A549 (cell line): Measurements from ENCODE around the gene USH1G. TPM values are rescaled to one million over a fixed set of nuclear protein-coding genes. Genes with fewer than 3 reads are reported as not detected.

Experiments used
- ATAC-seq, 2 experiments: fragments of 200-7000 bp in 1 of 2; fragments of >200 bp in 1 of 2; cut with Nextera tagmentation in 1 of 2; cut with Tn5 transposase in 1 of 2; 3 replicates each; pipeline versions ENCODE4 v1.8.0 to v1.9.1; 2018 to 2020; ENCODE audit warnings: mild to moderate bottlenecking in 1 of 2, moderate library complexity in 1 of 2
- CTCF ChIA-PET: fragments of 300-600 bp; sonication (Branson Sonifier 250); formaldehyde crosslinking; extraction: SDS; loops from one replicate; lab custom pipeline; 2021; ENCODE audit warnings: antibody characterized with exemption, inconsistent platforms; lab: Yijun Ruan, JAX
- POLR2A ChIA-PET: fragments of 350-600 bp; formaldehyde crosslinking; extraction: SDS; loops from one replicate; lab custom pipeline; 2021; ENCODE audit warnings: antibody characterized with exemption, inconsistent platforms; lab: Yijun Ruan, JAX
- DNase-seq, 2 experiments: peaks; one replicate each; pipeline versions ENCODE4 v3.0.0 to v3.0.0-alpha.2; 2011 to 2016; ENCODE audit warnings: low read depth in 1 of 2, low spot score in 1 of 2
- FAIRE-seq: peaks from 2 replicates; lab custom pipeline; 2011; peaks lifted over from hg19 to GRCh38; lab: Jason Lieb, UNC
- H3K27ac ChIP-seq, 2 experiments: fragments of >200 bp; sonication (Bioruptor Twin); formaldehyde crosslinking; 3 replicates each; pipeline ENCODE4 v1.5.1; 2016 to 2017
- H3K4me1 ChIP-seq: fragments of >200 bp; sonication (Bioruptor Twin); formaldehyde crosslinking; 3 replicates; pipeline ENCODE4 v1.6.1; 2016
- H3K4me2 ChIP-seq: fragments of >200 bp; sonication (Bioruptor Twin); formaldehyde crosslinking; 3 replicates; pipeline ENCODE4 v1.6.1; 2016
- H3K4me3 ChIP-seq: fragments of >200 bp; sonication (Bioruptor Twin); formaldehyde crosslinking; 3 replicates; pipeline ENCODE4 v1.5.1; 2016
- H3K9me3 ChIP-seq: fragments of >200 bp; sonication (Bioruptor Twin); formaldehyde crosslinking; 3 replicates; pipeline ENCODE4 v1.6.1; 2016
- BHLHE40 ChIP-seq: IDR thresholded peaks from 2 replicates; pipeline ENCODE4 v1.6.1; 2012; ENCODE audit warnings: low read depth, low read length, inconsistent platforms
- CBX2 ChIP-seq: fragments of 200-600 bp; sonication (generic); IDR thresholded peaks from 2 replicates; pipeline ENCODE4 v1.6.1; 2016; ENCODE audit warnings: low read depth, mild to moderate bottlenecking, borderline replicate concordance
- CEBPB ChIP-seq, 2 experiments: fragments of >200 bp in 1 of 2; sonication (Bioruptor Twin) in 1 of 2; formaldehyde crosslinking in 1 of 2; IDR thresholded peaks; 2 replicates each; pipeline ENCODE4 v1.6.1; 2012 to 2016
- CHD2 ChIP-seq: fragments of 150-350 bp; IDR thresholded peaks from 2 replicates; pipeline ENCODE4 v1.6.1; 2014; ENCODE audit warnings: low read length; ENCODE audit not compliant: partially characterized antibody
- EHF ChIP-seq: fragments of 250-450 bp; sonication (Bioruptor Pico); IDR thresholded peaks from 2 replicates; pipeline ENCODE4 v1.5.0; 2020; ENCODE audit warnings: mild to moderate bottlenecking
- EHMT2 ChIP-seq: fragments of 200-600 bp; sonication (generic); IDR thresholded peaks from 2 replicates; pipeline ENCODE4 v1.6.1; 2016; ENCODE audit warnings: antibody characterized with exemption, low read depth, mild to moderate bottlenecking, moderate library complexity
- EP300 ChIP-seq, 2 experiments: fragments of >200 bp; sonication (Bioruptor Twin); formaldehyde crosslinking; IDR thresholded peaks; 2 replicates in 1 of 2; 3 replicates in 1 of 2; pipeline ENCODE4 v1.6.1; 2016 to 2017
- FOSB ChIP-seq: fragments of 250-450 bp; sonication (Bioruptor Pico); IDR thresholded peaks from 2 replicates; pipeline ENCODE4 v1.5.0; 2020; ENCODE audit warnings: mild to moderate bottlenecking, moderate library complexity
- FOSL2 ChIP-seq, 2 experiments: fragments of 450-650 bp in 1 of 2; fragments of >200 bp in 1 of 2; sonication (Bioruptor Twin) in 1 of 2; formaldehyde crosslinking; IDR thresholded peaks; 2 replicates each; pipeline versions ENCODE4 v1.5.0 to v1.6.1; 2016 to 2020; ENCODE audit warnings: mild to moderate bottlenecking in 1 of 2, moderate library complexity in 1 of 2
- FOXS1 ChIP-seq: fragments of 250-450 bp; sonication (Bioruptor Pico); IDR thresholded peaks from 2 replicates; pipeline ENCODE4 v1.5.0; 2020; ENCODE audit warnings: mild to moderate bottlenecking, moderate library complexity
- HDAC2 ChIP-seq: fragments of 200-600 bp; sonication (generic); IDR thresholded peaks from 2 replicates; pipeline ENCODE4 v1.6.1; 2016
- HEYL ChIP-seq: fragments of 250-450 bp; sonication (Bioruptor Pico); IDR thresholded peaks from 2 replicates; pipeline ENCODE4 v1.8.0; 2021; ENCODE audit warnings: mild to moderate bottlenecking, moderate library complexity
- HOXA7 ChIP-seq: fragments of 250-450 bp; sonication (Bioruptor Pico); IDR thresholded peaks from 2 replicates; pipeline ENCODE4 v1.5.0; 2020; ENCODE audit warnings: mild to moderate bottlenecking, moderate library complexity
- HOXB13 ChIP-seq: fragments of 250-450 bp; sonication (Bioruptor Pico); IDR thresholded peaks from 2 replicates; pipeline ENCODE4 v1.5.0; 2020; ENCODE audit warnings: low read depth, mild to moderate bottlenecking, moderate library complexity
- JUN ChIP-seq, 2 experiments: fragments of >200 bp; sonication (Bioruptor Twin); formaldehyde crosslinking; IDR thresholded peaks; 2 replicates in 1 of 2; 3 replicates in 1 of 2; pipeline ENCODE4 v1.6.1; 2016 to 2017
- KDM1A ChIP-seq: fragments of 200-600 bp; sonication (generic); IDR thresholded peaks from 2 replicates; pipeline ENCODE4 v1.6.1; 2016; ENCODE audit warnings: low read depth, mild to moderate bottlenecking
- KDM5A ChIP-seq: fragments of 200-600 bp; sonication (generic); IDR thresholded peaks from 2 replicates; pipeline ENCODE4 v1.6.1; 2016; ENCODE audit warnings: antibody characterized with exemption, mild to moderate bottlenecking
- MAZ ChIP-seq: fragments of 150-350 bp; IDR thresholded peaks from 2 replicates; pipeline ENCODE4 v1.6.1; 2014; ENCODE audit warnings: antibody characterized with exemption, low read depth, low read length, borderline replicate concordance
- MYC ChIP-seq: IDR thresholded peaks from 2 replicates; pipeline ENCODE4 v1.6.1; 2012; ENCODE audit warnings: mild to moderate bottlenecking, inconsistent platforms, low read length, improper control_type of control experiment, borderline replicate concordance
- PHF8 ChIP-seq: fragments of 200-600 bp; sonication (generic); IDR thresholded peaks from 2 replicates; pipeline ENCODE4 v1.6.1; 2016; ENCODE audit warnings: low read depth, mild to moderate bottlenecking, antibody characterized with exemption, moderate library complexity, borderline replicate concordance
- POLR2AphosphoS2 ChIP-seq: conservative IDR thresholded peaks from 2 replicates; pipeline ENCODE4 v1.6.1; 2012; ENCODE audit warnings: low read length, improper control_type of control experiment, inconsistent platforms
- RAD21 ChIP-seq, 2 experiments: fragments of >200 bp in 1 of 2; sonication (Bioruptor Twin) in 1 of 2; formaldehyde crosslinking in 1 of 2; IDR thresholded peaks in 1 of 2; conservative IDR thresholded peaks in 1 of 2; 2 replicates in 1 of 2; 3 replicates in 1 of 2; pipeline ENCODE4 v1.6.1; 2012 to 2018; ENCODE audit warnings: inconsistent platforms in 1 of 2
- RARB ChIP-seq: fragments of 250-450 bp; sonication (Bioruptor Pico); IDR thresholded peaks from 2 replicates; pipeline ENCODE4 v1.8.0; 2021; ENCODE audit warnings: mild to moderate bottlenecking, moderate library complexity
- RCOR1 ChIP-seq: fragments of 150-350 bp; IDR thresholded peaks from 2 replicates; pipeline ENCODE4 v1.6.1; 2014; ENCODE audit warnings: antibody characterized with exemption, low read length, low read depth
- SMC3 ChIP-seq: fragments of >200 bp; sonication (Bioruptor Twin); formaldehyde crosslinking; IDR thresholded peaks from 3 replicates; pipeline ENCODE4 v1.6.1; 2018; ENCODE audit warnings: inconsistent platforms
- SREBF2 ChIP-seq: fragments of 450-650 bp; IDR thresholded peaks from 2 replicates; pipeline ENCODE4 v1.6.1; 2014; ENCODE audit warnings: mild to moderate bottlenecking, moderate library complexity
- TFCP2L1 ChIP-seq: fragments of 250-450 bp; sonication (Bioruptor Pico); IDR thresholded peaks from 2 replicates; pipeline ENCODE4 v1.5.0; 2021; ENCODE audit warnings: mild to moderate bottlenecking
- TP53 ChIP-seq: fragments of 250-450 bp; sonication (Bioruptor Pico); IDR thresholded peaks from 2 replicates; pipeline ENCODE4 v1.5.0; 2021; ENCODE audit warnings: mild to moderate bottlenecking, moderate library complexity
- ZFP36 ChIP-seq: fragments of 450-650 bp; IDR thresholded peaks from 2 replicates; pipeline ENCODE4 v1.6.1; 2014; ENCODE audit warnings: borderline replicate concordance; ENCODE audit not compliant: partially characterized antibody
- WGBS: methylation state at CpG from one replicate; pipeline ENCODE4 v1.1.6; 2017; ENCODE audit errors: missing lambda C conversion rate; 5-methylcytosine and 5-hydroxymethylcytosine counted together
- polyA plus RNA-seq, 4 experiments: library from polyadenylated mRNA; depleted of rRNA in 3 of 4; stranded (reverse); fragments of >200 nt; fragmentation: RNase III in 1 of 4; extraction: RNeasy Plus Mini Kit Qiagen cat#74134 plus additional on column Dnase treatment in 1 of 4; gene quantifications; 2 replicates in 3 of 4; 3 replicates in 1 of 4; pipeline ENCODE4 v1.2.3, GENCODE V29; 2011 to 2017
- TF ChIP-seq, protein P1 (sequence below): fragments of 250-450 bp; sonication (Bioruptor Pico); IDR thresholded peaks from 2 replicates; pipeline ENCODE4 v1.5.0; 2020; ENCODE audit warnings: low read depth, mild to moderate bottlenecking, moderate library complexity
- TF ChIP-seq, protein P2 (sequence below): fragments of 250-450 bp; sonication (Bioruptor Pico); IDR thresholded peaks from 2 replicates; pipeline ENCODE4 v1.5.0; 2021; ENCODE audit warnings: mild to moderate bottlenecking, moderate library complexity, borderline replicate concordance
- TF ChIP-seq, protein P3 (sequence below): fragments of >200 bp; sonication (Bioruptor Twin); formaldehyde crosslinking; IDR thresholded peaks from 3 replicates; pipeline ENCODE4 v1.6.1; 2016

USH1G gene
- polyA plus RNA-seq, 2 of the 4 experiments (the other 2 are of a cell fraction) = 0.09 to 0.12 TPM

DNA sequence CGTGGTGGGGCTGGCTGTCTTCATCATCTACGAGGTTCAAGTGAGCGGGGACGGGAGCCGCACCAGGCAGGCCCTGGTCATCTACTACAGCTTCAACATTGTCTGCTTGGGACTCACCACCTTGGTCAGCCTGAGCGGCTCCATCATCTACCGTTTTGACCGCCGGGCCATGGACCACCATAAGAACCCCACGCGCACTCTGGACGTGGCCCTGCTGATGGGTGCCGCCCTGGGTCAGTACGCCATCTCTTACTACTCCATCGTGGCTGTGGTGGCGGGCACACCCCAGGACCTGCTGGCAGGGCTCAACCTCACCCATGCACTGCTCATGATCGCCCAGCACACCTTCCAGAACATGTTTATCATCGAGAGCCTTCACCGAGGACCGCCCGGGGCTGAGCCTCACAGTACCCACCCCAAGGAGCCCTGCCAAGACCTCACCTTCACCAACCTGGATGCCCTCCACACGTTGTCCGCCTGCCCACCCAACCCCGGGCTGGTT lies 7.5 kb upstream of the USH1G start:
- Histone ChIP-seq H3K9me3 (no peaks in the 10 kb centered on the region), H3K4me1 (peaks cover 12% of the 10 kb centered on the region; the same call in 2 of the 3 replicates), H3K4me3 (no peak overlapping the region), H3K27ac (peak overlapping the region in 1 of 2 experiments; percentile 24; a peak in 1 of 6 replicates), H3K4me2 (no peak overlapping the region)
- ATAC-seq (no peak), FAIRE-seq (no peak), DNase-seq (no peak)
- WGBS = 93% methylated on average over 24 of the region's 24 CpGs
- ChIA-PET POLR2A (no interaction called here), CTCF (interaction anchor here (1.0 to 42.0 kb wide), 4 partner anchors 8 to 82 kb away, joined by 3 to 1448 read pairs (median 46); partner anchors contain the start of genes HID1, MRPL58, OTOP2 and USH1G)
- no peak for TF ChIP-seq HOXA7
- TF ChIP-seq RAD21 (conservative IDR thresholded peaks at IDR 0.05 in 1 of 2, IDR thresholded peaks at IDR 0.05 in 1 of 2) = no peak
- TF ChIP-seq HOXB13 = no peak
- TF ChIP-seq EP300 (IDR thresholded peaks at IDR 0.05) = no peak
- no peak for TF ChIP-seq EHMT2
- TF ChIP-seq, protein P1, sequence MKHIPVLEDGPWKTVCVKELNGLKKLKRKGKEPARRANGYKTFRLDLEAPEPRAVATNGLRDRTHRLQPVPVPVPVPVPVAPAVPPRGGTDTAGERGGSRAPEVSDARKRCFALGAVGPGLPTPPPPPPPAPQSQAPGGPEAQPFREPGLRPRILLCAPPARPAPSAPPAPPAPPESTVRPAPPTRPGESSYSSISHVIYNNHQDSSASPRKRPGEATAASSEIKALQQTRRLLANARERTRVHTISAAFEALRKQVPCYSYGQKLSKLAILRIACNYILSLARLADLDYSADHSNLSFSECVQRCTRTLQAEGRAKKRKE = no peak
- no peak for TF ChIP-seq HEYL (CRISPR knock-in tag)
- TF ChIP-seq JUN (IDR thresholded peaks at IDR 0.05) = no peak
- TF ChIP-seq FOSB (CRISPR knock-in tag) = no peak
- no peak for TF ChIP-seq SMC3
- no peak for TF ChIP-seq MAZ
- TF ChIP-seq RCOR1 = no peak
- TF ChIP-seq CHD2 = no peak
- no peak for TF ChIP-seq RARB (CRISPR knock-in tag)
- no peak for TF ChIP-seq PHF8
- TF ChIP-seq TP53 = no peak
- no peak for TF ChIP-seq EHF

DNA sequence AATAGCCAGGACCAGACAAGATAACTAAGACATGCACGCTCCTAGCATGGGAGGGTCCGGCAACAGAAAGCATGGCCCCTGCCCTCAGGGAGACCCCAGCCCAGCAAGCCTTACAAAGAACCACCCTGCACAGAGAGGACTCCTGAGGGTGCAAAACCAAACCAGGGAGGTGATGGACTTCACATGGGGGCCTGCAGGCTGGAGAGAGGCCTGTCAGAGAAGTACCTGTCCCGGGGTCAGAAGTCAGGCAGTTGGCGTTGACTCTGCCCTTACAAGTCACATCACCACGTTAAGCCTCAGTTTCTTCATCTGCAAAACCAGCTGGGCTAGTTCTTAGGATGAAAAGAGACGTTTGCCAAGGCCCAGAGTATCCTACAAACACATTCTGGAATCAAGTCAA lies 5.7 kb upstream of the USH1G start:
- POLR2A ChIA-PET = no interaction called here
- CTCF ChIA-PET = interaction anchor here (0.5 to 42.0 kb wide), 6 partner anchors 7 to 342 kb away, joined by 3 to 1448 read pairs (median 5); partner anchors contain the start of genes HID1, MIF4GD, OTOP2 and USH1G

DNA sequence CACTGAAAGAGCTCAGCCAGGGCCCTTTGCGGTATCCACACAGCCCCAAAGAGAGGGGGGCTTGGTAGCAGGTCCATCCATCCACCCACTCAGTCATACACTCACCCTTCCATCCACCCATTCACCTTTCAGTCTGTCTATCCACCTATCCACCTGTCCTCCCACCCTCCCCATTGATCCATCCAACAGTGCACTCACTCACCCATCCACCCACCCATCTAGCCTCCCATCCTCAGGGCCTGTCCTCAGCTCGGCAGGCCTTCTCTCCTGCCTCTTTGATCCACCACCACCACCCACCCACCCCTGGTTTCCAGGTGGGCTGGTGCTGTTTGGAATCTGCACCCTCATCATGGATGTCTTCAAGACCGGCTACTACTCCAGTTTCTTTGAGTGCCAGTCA lies 2.2 kb upstream of the USH1G start:
- no peak overlapping the region for H3K4me2 ChIP-seq
- no peak overlapping the region for H3K4me3 ChIP-seq
- POLR2A ChIA-PET = interaction anchor here (1.4 kb wide), 1 partner anchor 52 kb away, joined by 5 read pairs; the partner anchor contains the start of gene FDXR
- DNase-seq = no peak
- 77% methylated on average over 3 of the region's 3 CpGs for WGBS
- no peak for ATAC-seq
- TF ChIP-seq SREBF2 (no peak), KDM1A (no peak), HOXB13 (no peak), BHLHE40 (no peak), HDAC2 (no peak), HOXA7 (no peak), MYC (no peak), TFCP2L1 (no peak), EP300 (IDR thresholded peaks at IDR 0.05) (no peak), RARB (CRISPR knock-in tag) (no peak), MAZ (no peak), ZFP36 (no peak), FOSB (CRISPR knock-in tag) (no peak), FOXS1 (CRISPR knock-in tag) (no peak)
- TF ChIP-seq, protein P2, sequence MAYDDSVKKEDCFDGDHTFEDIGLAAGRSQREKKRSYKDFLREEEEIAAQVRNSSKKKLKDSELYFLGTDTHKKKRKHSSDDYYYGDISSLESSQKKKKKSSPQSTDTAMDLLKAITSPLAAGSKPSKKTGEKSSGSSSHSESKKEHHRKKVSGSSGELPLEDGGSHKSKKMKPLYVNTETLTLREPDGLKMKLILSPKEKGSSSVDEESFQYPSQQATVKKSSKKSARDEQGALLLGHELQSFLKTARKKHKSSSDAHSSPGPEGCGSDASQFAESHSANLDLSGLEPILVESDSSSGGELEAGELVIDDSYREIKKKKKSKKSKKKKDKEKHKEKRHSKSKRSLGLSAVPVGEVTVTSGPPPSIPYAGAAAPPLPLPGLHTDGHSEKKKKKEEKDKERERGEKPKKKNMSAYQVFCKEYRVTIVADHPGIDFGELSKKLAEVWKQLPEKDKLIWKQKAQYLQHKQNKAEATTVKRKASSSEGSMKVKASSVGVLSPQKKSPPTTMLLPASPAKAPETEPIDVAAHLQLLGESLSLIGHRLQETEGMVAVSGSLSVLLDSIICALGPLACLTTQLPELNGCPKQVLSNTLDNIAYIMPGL (CRISPR knock-in tag) = no peak
- TF ChIP-seq, all 56 proteins: peak for 0
- CTCF ChIA-PET = interaction anchor here (0.9 to 42.0 kb wide), 11 partner anchors 7 to 276 kb away, joined by 3 to 1448 read pairs (median 8); partner anchors contain the start of genes HID1, MRPL58 and OTOP3
- Histone ChIP-seq H3K4me1 (peaks cover 24% of the 10 kb centered on the region; the same call in 2 of the 3 replicates), H3K27ac (no peak overlapping the region), H3K9me3 (no peaks in the 10 kb centered on the region)
- no peak for FAIRE-seq

More for the DNA sequence above, 5.7 kb upstream of the USH1G start:
- DNase-seq = no peak
- no peak for ATAC-seq
- H3K4me1 ChIP-seq = peaks cover 15% of the 10 kb centered on the region; the same call in 2 of the 3 replicates
- no peaks in the 10 kb centered on the region for H3K9me3 ChIP-seq
- no peak overlapping the region for H3K27ac ChIP-seq
- no peak overlapping the region for H3K4me3 ChIP-seq
- TF ChIP-seq CEBPB (IDR thresholded peaks at IDR 0.05) = no peak
- TF ChIP-seq, protein P3, sequence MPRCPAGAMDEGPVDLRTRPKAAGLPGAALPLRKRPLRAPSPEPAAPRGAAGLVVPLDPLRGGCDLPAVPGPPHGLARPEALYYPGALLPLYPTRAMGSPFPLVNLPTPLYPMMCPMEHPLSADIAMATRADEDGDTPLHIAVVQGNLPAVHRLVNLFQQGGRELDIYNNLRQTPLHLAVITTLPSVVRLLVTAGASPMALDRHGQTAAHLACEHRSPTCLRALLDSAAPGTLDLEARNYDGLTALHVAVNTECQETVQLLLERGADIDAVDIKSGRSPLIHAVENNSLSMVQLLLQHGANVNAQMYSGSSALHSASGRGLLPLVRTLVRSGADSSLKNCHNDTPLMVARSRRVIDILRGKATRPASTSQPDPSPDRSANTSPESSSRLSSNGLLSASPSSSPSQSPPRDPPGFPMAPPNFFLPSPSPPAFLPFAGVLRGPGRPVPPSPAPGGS = no peak
- TF ChIP-seq MAZ = no peak
- TF ChIP-seq HOXA7 = no peak
- no peak for TF ChIP-seq KDM5A
- TF ChIP-seq CHD2 = no peak
- no peak for TF ChIP-seq ZFP36
- no peak for TF ChIP-seq SREBF2
- TF ChIP-seq PHF8 = no peak
- no peak for TF ChIP-seq CBX2
- no peak for TF ChIP-seq POLR2AphosphoS2
- no peak for TF ChIP-seq FOSL2 (IDR thresholded peaks at IDR 0.05)
- TF ChIP-seq FOSL2 (CRISPR knock-in tag; IDR thresholded peaks at IDR 0.05) = no peak
- H3K4me2 ChIP-seq = no peak overlapping the region
- FAIRE-seq = no peak
- WGBS = 65% methylated on average over 6 of the region's 6 CpGs
